AG09319 (cell line): ENCODE data around the gene KRTAP10-2.
"Not testable (repeated sequence)": the region's sequence is repeated elsewhere in the genome, so short reads cannot be mapped to it uniquely, and the experiment has no call there.

Experiments used
- DNase-seq: peaks from one replicate; pipeline ENCODE4 v3.0.0-alpha.2; 2010; ENCODE audit warnings: low read depth; ENCODE audit errors: extremely low read depth
- CTCF ChIP-seq: IDR thresholded peaks from 2 replicates; pipeline ENCODE4 v1.5.1; 2011; ENCODE audit warnings: low read depth, mild to moderate bottlenecking, inconsistent platforms, low read length, moderate library complexity

Gene KRTAP10-2

DNA sequence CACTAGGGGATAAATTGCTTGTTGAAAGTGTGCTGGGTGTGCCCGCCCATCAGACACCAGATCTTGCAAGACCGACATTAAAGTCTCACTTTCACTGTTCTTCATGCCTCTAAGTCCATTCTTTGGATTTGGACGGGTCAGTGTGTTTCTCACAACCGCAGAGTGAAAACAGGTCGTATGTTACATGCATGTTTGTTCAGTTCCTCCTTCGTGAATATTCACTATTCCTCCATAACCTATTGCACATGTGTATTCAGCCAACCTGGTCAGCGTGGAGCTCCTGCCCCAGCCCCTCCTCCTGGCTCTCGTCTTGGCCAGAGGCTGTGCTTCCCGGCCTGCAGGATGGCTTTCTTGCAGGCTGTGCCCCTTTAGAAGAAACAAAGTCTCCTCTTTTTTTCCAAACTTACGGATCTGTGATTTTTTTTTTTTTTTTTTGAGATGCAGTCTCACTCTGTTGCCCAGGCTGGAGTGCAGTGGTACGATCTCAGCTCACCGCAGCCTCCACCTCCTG, 43.2 kb upstream of the KRTAP10-2 start:
- no peak for TF ChIP-seq CTCF
- no peak for DNase-seq

DNA sequence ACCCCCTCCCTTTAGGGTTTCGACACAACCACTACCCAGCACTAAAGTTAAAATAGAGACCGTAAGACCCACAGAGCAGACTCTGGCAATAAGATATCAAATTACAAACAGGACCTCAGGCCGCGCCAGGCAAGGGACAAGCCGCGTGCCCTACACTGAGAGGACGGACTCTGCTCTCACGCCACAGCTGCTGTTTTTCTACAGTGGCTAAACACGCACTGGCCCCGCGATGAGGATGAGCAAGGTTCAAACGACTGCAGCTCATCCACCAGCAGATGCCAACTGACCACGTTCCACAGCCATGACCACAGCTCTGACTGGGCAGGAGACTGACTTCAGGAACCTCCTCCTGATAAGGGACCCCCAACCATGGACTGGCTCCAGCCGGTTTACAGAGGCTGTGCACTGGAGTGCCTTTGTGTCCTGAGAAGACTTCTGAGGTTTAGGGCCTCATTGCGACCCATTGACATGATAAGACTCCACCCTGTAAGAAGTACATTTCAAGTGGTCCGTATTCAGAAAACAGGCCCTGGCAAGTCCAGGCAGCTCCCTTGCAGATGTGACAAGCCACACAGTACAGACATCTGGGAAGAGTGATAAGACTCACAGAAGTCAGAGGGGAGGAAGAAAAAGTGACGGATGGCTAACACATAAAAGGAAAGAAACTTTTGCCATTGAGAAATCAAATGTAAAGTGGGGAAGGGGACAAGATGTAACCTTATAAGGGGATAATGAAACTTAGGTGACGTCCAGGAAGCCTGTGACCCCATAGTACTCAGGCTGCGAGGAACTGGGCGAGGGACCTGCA, 42.5 kb upstream of the KRTAP10-2 start:
- no peak for DNase-seq
- no peak for TF ChIP-seq CTCF

DNA sequence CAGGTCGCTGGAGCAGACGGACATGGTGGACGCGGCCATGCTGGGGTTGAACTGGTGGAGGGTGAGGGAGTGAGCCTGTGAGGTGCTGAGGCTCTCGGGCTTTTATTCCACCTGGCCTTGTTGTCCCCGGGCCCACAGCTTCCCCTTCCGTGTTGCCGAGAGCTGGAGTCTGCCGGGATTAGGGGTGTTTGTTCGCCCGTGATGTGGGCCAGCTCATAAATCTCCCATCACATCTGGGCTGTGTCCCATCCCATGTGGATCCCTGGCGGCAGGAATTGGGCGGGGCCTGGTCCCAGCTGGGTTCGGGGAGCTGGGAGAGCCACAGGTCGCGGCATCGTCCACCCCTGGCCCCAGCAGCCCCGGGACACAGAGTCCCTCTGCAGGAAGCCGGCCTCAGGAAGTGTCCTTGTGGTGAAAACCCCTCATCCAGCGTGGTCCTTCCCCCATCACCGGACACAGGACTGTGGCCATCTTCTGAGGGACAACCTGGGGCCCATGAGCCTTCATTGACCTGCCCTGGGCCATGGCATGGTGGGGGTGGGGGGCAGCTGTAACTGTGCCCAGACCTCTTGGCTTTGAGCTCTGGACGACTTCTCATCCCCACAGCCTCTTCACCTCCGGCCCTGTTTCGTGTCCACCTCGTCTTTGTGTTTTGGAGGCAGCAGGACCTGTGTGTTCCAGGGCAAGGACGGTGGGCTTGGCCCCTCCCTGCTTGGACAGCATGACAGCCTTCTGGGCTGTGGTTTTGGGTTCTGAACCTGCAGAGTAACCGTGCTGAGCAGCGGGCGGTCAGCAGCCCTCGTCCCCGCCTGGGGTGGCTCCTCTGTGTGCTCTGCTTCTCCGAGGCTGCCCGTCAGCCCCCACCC, 41.4 kb upstream of the KRTAP10-2 start, which contains the start of gene KRTAP10-6:
Gene KRTAP10-6 (minus strand): TSS at position 60 of the 866 bp plus-strand sequence. CDS start 21 bp downstream, at position 39.
- no peak for DNase-seq
- TF ChIP-seq CTCF, result no peak

DNA sequence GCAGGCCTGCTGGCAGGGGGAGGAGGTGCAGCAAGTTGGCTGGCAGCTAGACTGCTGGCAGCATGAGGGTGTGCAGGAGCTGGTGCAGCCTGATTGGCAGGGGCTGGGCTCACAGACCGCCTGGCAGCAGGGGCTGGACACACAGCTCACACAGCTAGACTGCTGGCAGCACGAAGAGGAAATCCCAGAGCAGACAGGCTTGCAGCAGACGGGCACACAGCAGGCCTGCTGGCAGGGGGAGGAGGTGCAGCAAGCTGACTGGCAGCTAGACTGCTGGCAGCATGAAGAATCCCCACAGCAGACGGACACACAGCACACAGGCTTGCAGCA, 40.5 kb upstream of the KRTAP10-2 start:
- not testable (repeated sequence) for DNase-seq

- not testable (repeated sequence) for DNase-seq
These were observed 39.8 kb upstream of the KRTAP10-2 start for GRCh38 chr21:44590897-44591800.

DNA sequence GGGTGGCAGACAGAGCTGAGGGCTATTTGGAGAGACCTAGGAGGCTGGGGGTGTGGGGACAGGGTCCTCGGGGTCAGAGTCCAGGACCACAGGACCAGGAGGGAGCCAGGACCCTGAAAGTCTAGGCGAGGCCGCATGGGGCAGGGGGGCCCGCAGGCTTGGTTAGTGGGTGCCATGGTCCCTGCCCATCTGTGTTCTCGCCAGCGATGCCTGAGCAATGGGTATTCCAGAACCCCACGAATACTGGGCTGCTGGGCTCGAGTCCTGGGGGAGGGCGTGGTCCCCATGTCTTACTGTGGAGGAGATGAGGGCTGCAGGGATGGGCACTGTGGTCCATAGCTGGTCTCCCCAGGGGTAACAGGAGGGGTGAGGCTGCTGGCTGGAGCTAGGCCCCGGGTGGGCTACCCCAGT, 39.0 kb upstream of the KRTAP10-2 start:
- TF ChIP-seq CTCF, result no peak
- no peak for DNase-seq

DNA sequence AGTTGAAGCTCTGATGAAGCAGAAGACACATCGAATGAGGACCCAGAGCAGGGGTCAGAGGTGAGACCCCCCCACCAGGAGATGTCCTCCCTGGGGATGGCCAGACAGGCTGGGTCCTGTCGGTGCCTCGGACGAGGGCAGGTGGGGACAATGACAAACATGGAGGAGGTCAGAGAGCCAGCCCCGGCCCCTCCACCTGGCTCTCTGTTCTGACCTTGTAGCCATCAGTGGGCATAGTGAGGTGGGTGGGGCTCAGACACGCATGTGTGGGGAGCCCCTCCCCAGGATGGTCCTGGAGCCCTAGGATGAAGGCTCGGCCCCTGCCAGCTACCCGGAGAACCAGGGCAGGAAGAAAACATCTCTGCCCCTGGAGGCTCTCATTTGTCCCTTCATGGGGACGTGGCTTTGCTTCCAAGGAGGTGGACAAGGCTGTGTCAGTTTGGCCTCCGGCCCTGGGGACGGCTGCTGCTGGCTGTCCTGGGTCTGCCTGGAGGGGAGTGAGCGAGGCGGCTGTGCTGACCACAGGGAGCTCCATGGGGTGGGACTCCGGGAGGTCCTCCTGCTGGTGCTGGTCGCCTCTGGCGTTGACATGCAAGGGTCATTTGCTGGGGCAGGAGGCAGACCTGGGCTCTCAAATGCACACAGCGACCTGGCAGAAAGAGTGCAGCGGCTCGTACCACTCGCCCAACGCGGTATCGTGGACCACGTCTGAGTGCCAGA, 38.4 kb upstream of the KRTAP10-2 start:
- DNase-seq, result no peak
- no peak for TF ChIP-seq CTCF
